ENCODE results near the gene SLC8B1.
A peak's percentile ranks its signal among the peaks of the same experiment; 100 is the strongest.

The SLC8B1 gene

DNA sequence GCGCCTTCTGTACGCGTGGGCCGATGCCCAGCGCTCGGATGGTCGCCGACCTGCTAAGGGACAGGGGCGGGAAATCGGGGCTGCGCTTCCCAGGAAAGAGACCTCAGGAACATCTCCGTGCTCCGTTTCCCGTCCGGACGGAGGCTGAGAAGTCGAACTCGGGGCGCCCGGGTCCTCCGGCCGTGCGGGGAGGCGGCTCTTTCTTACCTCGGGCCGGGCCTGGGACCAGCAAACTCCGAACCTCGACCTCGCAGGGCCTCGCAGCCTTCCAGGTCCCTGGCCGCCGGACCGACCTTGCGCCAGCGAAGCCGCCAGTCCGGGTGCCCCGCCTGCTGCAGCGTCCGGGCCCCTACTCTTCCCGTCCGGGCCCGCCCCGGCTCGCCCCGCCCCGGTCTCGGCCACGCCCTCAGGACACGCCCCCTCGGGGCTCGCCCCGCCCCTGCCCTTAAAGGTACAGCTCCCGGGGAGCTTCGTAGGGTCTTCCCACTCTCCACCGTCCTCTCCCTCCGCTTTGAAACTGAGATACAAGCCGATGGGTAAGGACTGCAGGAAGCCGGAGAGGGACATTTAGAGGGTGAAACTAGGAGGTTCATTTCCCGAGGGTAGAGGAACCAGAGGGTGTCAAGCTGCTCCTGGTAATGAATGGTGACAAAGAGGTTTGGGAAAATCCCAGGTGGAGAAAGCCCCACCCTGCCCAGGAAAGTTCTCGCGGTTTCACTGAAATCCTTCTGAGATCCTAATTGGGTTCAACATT lies at the start of gene SLC8B1:
SLC8B1 (minus strand) TSS at position 324 of the 754 bp plus-strand sequence. CDS start 2,231 bp downstream, outside the sequence.
- DNase-seq (ENCODE audit: low read depth, low spot score): peak; percentile 37

DNA sequence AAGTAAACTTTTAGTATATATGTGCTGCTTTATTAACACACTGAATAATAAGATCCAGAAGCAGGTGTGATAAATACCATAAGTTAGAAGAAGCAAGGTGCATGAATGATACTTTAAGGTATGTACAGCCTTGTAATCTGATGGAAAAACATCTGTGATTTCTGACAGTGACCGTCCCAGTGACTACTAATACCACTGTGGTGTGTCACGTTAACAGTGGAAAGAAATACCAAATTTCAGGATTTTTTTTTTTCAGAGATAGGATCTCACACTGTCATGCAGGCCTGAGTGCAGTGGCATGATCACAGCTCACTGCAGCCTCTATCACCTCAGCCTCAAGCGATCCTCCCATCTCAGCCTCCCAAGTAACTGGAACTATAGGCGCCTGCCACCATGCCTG lies 47.3 kb upstream of the SLC8B1 start:
- no peak for DNase-seq (ENCODE audit: low read depth, low spot score)

DNA sequence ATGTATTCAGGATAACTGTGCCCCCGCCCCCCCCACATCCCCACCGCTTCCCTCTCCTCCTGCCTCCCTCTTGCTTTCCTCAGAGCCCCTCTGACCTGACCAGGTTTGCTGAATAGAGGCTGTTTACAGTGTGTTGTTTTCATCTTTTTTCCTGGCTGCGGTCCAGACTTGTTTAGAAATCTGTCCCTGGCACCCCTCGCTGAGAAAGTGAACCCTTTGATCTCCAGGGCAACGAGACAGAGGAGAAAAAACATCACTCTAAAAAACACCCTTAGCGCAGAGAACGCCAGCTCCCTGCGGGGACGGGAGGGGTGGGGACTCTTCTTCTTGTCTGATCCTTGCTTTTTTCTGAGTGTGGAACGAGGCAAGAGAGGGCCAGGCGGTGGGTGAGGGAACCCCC lies 46.3 kb upstream of the SLC8B1 start:
- DNase-seq (ENCODE audit: low read depth, low spot score): no peak

DNA sequence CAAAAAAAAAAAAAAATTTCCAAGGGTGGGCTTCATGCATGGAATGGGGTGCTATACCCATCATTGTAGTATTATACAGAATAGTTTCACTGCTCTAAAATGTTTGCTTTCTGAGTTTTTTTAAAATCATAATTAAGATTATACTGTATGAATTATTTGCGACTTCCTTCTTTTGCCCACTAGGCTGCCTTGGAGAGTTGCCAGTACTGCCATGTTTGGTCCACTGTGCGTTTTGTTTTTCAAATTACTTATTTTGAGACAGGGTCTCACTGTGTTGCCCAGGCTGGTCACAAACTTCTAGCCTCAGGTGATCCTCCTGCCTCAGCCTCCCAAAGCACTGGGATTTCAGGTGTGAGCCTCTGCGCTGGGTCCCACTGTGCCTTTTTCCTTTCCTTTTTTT lies 43.4 kb upstream of the SLC8B1 start:
- DNase-seq (ENCODE audit: low read depth, low spot score): no peak

DNA sequence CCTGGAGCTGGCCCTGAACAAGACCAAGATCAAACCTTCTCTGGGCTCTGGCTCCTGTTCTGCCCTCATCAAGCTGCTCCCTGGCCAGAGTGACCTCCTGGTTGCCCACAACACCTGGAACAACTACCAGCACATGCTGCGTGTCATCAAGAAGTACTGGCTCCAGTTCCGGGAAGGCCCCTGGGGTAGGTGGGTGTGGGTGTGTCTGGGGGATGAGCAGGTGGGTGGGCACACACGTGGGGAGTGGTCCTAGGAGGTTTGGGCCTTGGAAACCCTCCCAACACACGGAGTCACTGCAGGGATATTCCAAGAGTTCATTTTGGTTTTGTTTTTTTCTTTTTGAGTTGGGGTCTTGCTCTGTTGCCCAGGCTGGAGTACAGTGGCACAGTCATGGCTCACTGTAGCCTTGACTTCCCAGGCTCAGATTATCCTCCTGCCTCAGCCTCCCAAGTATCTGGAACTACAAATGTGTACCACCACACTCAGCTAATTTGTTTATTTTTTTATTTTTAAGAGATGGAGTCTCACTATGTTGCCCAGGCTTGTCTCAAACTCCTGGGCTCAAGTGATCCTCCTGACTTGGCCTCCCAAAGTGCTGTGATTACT lies 40.0 kb upstream of the SLC8B1 start:
- DNase-seq (ENCODE audit: low read depth, low spot score): no peak

DNA sequence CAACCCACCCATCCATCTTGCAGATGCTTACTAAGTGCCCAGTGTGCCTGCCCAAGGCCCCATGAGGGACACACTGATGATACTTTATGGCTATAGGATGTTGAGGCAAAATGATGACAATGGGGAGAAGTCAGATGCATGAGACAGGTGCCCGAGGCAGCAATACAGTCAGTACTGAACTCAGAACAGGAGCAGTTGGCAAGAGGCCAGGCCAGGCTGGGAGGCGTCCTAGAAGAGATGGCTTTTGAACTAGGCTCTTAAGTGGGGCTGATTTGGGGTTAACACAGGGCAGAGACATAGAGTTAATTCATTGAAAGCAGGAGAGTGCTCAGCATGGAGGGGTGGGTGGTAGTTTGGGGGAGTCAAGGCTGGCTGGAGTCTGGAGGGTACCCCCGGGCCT lies 39.1 kb upstream of the SLC8B1 start:
- DNase-seq (ENCODE audit: low read depth, low spot score): no peak

DNA sequence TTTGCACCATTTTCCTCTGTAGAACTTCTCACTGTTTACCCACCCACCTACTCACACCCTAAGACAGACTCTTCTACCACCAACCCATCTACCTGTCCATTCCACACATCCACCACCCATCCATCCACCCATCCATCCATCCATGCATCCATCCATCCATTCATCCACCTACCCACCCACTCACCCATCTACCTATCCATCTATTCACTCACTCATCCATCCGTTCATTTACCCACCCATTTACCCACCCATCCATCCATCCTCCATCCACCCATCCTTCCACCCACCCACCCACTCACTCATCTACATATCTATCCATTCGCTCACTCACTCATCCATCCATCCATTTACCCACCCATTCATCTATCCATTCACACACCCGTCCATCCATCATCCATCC lies 38.5 kb upstream of the SLC8B1 start:
- DNase-seq (ENCODE audit: low read depth, low spot score): no peak

DNA sequence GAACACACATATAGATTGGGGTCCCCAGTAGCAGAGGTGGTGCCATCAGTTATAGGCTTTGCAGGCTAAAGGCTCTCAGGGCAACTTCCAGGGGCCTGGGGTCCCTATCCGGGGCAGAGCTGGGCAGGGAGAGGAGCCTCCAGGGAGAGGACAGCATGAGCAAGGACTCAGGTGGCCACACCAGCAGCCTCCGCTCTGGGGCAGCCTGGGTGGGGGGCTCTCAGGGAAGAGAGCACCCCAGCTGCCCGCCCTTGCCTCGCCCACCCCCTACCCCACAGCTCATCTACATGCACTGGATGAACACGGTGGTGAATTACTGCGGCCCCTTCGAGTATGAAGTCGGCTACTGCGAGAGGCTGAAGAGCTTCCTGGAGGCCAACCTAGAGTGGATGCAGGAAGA lies 37.5 kb upstream of the SLC8B1 start:
- no peak for DNase-seq (ENCODE audit: low read depth, low spot score)

DNA sequence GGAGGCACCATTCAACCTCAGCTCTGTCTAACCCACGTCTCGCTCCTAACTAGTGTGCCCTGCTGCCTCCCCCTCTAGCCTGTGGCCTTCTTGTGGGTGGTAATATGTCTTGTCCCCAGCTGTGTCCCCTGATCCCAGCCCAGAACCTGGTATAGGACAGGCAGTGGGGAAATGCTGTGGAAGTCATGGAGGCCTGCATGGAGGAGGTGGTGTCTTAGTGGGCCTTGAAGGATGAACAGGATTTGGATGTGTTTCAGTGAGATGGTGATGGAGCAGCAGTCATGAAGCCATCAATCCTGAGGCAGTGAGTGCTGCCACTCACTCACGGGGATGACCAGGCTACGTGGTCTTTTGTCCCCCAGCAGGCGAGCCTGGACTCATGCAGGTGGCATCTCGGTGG lies 36.9 kb upstream of the SLC8B1 start:
- DNase-seq (ENCODE audit: low read depth, low spot score): no peak

DNA sequence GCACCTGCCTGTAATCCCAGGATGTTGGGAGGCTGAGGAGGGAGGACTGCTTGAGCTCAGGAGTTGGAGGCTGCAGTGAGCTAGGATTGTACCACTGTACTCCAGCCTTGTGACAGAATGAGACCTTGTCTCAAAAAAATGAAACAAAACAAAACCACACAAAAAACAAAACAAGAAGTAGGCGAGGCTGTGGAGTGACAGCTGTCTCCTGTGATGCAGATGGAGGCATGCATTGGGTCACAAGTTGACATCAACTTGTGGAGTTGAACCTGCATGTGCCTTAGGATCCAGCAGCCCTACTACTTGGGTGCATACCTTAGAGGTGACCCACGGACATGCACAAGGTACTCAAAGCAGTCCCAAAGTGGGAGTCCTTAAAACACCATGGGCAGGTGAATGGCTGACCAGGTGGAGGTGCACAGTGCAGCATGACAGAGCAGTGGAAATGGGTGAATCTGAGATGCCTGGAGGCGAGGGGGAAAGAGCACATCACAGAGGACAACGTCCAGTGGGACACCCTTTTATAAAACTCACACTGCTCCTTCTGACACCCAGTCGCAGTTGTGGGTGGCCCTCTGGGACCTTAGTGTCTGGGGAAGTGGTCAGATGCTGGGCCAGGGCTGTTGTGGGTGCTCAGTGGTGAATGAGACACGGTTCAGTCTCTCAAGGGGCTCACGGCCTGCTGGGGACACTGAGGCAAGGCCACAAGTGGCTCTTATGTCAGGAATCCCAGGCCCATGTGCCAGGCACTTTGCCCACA lies 36.2 kb upstream of the SLC8B1 start:
- no peak for DNase-seq (ENCODE audit: low read depth, low spot score)

DNA sequence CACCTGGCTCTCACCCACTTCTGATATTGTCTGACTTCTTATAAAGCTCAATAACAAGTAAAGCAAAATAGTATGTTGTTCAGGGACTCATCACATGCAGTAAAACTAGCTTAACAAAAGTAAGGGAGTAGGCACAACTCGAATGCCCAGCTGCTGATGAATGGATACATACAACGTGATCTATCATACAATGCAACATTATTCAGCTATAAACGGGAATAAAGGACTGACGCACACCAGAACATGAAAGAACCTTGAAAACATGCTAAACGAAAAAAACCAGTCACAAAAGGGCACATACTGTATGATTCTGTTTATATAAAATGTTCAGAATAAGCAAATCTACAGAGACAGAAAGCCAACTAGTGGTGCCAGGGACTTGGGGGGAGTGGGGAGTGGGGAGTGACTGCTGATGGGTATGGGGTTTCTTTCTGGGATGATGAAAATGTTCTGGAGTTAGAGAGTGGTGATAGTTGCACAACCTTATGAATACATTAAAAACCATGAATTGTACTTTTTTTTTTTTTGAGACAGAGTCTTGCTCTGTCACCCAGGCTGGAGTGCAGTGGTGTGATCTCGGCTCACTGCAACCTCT lies 34.6 kb upstream of the SLC8B1 start:
- no peak for DNase-seq (ENCODE audit: low read depth, low spot score)

DNA sequence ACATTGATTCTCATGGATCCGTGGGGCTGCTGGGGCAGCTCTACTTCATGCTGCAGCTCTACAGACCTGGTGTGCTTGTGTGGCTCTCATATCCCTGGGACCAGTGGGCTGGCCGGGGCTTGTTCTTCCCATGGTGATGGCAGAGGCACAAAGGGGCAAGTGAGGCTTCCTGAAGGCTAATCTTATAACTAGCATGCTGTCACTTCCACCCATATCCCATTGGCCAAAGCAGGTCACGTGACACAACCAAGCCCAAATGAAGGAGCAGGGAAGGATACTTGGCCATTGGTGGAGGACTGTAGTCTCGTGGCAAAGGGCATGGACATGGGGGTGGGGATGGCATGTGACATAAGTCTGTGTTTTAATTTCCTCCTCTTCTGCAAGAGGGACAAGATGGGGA lies 33.4 kb upstream of the SLC8B1 start:
- no peak for DNase-seq (ENCODE audit: low read depth, low spot score)

DNA sequence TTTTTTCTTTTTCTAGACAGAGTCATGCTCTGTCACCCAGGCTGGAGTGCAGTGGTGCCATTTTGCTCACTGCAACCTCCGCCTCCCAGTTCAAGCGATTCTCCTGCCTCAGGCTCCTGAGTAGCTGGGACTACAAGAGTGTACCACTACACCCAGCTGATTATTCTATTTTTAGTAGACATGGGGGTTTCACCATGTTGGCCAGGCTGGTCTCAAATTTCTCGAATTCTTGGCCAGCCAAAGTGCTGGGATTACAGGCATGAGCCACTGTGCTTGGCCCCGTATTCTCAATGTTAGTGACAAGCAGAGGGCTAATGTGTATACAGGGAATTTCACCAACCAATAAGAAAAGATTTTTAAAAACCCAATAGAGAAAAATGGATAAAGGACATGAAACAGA lies 31.9 kb upstream of the SLC8B1 start:
- no peak for DNase-seq (ENCODE audit: low read depth, low spot score)

DNA sequence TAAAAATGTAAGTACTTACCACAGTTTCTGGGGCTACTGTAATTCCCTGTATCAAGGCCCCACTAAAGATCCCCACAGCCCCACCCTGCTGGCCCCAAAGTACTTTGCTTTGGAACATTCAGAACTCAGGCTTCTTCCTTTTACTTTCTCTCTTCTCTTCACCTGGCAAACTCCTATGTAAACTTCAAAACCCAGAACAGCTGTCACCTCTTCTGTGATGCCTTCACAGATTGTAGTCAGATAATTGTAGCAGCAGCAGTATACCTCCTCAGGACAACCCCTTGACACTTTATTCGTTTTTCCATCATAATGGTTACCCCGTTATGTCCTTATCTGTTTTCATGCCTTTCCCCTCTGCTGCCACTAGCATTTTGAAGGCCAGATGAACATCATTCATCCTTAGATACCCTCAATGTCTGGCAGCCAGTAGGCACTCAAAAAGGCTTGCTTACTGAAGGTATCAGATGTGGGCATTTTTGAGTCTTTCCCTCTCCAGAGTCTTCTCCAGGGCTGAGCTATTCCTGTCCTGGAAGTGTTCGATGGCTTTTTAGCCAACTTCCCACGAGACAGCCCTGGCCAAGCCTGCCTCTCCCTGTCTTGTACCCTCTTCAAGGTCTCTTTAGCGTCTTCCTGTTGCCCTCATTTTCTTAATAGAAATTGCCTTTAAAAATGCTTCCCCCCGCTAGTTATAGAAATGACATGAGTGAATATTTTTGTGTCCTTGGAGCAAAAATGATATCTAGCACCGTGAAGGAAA lies 30.9 kb upstream of the SLC8B1 start:
- DNase-seq (ENCODE audit: low read depth, low spot score): no peak

DNA sequence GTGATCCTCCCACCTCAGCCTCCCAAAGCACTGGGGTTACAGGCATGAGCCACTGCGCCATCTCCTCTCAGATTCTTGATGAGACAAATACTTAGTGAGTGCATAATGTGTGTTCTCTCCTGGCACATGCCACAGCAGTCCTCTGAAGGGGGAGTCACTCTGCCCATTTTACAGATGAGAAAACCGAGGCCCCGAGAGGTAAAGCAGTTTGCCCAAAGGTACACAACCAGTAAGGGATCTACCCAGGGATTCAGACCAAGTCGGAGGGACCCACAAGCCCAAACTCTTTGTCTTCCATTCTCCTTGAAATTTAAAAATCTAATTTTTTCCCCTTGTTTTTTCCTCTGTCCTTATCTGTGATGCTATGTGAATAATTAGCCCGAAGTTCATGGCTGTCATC lies 29.8 kb upstream of the SLC8B1 start:
- no peak for DNase-seq (ENCODE audit: low read depth, low spot score)

DNA sequence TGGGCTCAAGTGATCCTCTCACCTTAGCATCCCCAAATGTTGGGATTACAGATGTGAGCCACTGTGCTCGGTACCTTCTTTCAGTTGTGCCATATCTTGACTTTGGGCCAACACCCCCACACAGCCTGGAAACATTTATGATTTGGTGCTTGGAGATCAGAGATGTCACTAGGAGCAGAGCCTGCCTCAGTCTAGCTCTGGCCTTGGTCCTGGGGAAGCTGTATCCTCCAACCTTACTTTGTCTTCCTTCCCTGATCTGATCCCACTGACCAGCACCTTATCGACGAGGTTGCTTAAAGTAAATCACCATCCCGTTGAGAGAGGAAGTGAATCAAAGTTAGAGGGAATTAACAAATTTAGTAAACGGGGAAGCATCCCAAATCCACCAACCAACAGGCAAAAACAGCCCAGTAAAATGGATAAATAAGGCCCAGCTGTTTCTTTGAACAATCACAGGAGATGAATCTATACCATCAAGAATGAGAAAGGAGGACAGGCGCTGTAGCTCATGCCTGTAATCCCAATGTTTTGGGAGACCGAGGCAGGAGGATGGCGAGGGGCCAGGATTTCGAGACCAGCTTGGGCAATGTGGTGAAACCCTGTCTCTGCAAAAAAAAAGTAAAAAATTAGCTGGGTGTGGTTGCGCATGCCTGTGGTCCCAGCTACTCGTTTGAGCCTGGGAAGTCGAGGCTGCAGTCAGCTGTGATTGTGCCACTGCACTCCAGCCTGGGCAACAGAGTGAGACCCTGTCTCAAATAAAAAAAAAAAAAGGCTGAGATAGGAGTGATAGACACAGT lies 26.9 kb upstream of the SLC8B1 start:
- DNase-seq (ENCODE audit: low read depth, low spot score): no peak

DNA sequence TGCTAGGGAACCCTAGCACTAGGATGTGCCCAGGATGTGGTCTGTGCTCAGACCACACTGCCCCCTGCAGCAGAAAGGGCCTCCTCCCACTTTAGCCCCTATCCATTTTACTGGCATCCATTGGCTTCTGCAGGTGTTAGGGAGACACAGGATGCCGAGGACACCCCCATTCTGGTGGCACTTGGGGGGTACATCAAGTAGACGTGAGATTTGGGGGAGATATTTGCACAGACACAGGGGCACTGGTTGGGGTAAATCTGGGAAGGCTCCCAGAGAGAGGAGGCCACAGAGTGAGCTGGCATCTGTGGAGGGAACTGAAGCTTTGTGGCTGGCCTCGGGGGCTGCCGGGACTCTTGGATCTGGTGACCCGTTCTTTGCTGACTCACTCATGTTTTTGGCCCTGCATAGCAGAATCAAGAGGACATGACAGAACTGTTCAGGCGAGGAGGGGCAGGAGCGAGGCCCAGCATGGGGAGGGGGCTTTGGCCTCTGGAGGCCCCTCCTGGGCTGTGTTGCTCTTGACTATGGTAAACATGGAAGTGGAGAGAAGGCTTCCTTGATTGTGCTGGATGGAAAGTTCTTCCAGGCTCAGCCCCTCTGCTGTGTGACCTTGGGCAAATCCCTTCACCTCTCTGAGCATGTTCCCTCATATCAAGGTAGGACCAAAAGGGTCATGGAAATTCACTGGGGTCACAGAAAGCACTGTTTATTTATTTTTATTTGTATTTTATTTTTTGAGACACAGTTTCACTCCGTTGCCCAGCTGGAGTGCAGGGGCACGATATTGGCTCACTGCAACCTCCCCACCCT lies 25.2 kb upstream of the SLC8B1 start:
- DNase-seq (ENCODE audit: low read depth, low spot score): no peak

DNA sequence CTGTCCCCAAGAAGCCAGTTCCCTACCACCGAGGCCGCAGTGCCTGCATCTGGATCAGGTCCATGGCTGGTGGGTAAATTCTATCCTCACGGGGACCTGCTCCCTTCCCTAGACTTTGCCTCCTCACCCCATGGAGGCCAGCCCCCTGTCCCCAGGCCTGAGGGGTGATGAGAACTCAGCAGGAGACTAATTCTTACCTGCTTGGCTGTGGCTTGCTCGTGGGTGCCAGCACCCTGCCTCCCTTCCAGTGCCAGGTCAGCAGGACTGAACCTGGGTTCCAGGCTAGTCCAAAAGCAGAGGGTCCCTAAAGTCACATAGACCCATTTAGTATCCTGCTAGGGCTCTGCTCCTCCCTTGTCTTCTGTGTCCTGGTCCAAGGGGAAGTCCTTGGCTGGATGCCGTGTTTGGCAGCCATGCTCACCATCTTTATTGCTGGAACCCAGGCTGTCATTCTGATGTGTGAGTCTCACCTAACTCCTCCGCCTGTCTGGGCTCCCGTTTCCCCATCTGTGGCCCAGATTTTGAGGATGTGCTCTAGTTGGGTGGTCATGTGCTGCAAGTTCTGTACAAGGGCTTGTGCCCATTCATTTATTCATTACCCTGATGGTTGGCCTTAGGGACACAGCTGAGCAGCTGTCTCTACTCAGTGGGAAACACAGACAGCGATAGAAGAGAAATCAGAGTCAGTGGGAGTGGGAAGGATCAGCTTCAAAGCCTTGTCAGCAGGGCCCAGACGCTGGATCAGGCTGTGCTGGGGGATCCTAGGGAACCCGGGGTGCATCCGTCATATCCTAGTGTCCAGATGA lies 24.4 kb upstream of the SLC8B1 start:
- DNase-seq (ENCODE audit: low read depth, low spot score): no peak

Data from smooth muscle cell of the brain vasculature (primary cell).